ENCODE measurements around the gene CHP1. TPM values are rescaled to one million over a fixed set of nuclear protein-coding genes. Genes with fewer than 3 reads are reported as not detected.

CHP1 gene
- total RNA-seq, 1 experiment from 2014 or later: 101 TPM

- TF ChIP-seq, protein P1, sequence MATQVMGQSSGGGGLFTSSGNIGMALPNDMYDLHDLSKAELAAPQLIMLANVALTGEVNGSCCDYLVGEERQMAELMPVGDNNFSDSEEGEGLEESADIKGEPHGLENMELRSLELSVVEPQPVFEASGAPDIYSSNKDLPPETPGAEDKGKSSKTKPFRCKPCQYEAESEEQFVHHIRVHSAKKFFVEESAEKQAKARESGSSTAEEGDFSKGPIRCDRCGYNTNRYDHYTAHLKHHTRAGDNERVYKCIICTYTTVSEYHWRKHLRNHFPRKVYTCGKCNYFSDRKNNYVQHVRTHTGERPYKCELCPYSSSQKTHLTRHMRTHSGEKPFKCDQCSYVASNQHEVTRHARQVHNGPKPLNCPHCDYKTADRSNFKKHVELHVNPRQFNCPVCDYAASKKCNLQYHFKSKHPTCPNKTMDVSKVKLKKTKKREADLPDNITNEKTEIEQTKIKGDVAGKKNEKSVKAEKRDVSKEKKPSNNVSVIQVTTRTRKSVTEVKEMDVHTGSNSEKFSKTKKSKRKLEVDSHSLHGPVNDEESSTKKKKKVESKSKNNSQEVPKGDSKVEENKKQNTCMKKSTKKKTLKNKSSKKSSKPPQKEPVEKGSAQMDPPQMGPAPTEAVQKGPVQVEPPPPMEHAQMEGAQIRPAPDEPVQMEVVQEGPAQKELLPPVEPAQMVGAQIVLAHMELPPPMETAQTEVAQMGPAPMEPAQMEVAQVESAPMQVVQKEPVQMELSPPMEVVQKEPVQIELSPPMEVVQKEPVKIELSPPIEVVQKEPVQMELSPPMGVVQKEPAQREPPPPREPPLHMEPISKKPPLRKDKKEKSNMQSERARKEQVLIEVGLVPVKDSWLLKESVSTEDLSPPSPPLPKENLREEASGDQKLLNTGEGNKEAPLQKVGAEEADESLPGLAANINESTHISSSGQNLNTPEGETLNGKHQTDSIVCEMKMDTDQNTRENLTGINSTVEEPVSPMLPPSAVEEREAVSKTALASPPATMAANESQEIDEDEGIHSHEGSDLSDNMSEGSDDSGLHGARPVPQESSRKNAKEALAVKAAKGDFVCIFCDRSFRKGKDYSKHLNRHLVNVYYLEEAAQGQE (IDR thresholded peaks at IDR 0.05; ENCODE audit: low read depth): no peak
- TF ChIP-seq ZFX (IDR thresholded peaks at IDR 0.05) (no peak), POLR2AphosphoS5 (IDR thresholded peaks at IDR 0.05; ENCODE audit: low read depth, low read length) (no peak), ATF3 (IDR thresholded peaks at IDR 0.05) (no peak), YY1 (IDR thresholded peaks at IDR 0.05; ENCODE audit: extremely low read depth, insufficient replicate concordance, low read depth, low read length) (no peak)
Observed at GRCh38 chr15:41323611-41324010, 92.5 kb downstream of the CHP1 start (continued).

DNA sequence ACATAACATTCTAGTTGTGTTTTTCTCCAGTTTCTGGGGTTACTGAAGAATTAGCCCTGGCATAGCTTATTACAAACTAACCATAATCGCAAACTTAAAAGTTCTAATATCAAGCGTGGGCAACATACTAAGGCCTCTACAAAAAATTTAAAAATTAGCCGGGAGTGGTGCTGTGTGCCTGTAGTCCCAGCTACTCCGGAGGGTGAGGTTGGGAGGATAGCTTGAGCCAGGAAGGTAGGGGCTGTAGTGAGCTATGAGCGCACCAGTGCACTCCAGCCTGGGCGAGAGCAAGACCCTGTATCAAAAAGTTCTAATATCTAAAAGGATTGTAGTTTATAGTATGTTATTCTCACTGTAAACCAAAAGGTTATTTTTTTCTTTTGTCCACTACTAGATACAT, 100.2 kb downstream of the CHP1 start:
- POLR2A ChIA-PET: interaction anchor here (0.6 to 2.8 kb wide), 2 partner anchors 9 to 1044 kb away, joined by 3 to 12 read pairs; no protein-coding TSS in a partner anchor
- peak overlapping the region; percentile 85 for H3K4me2 ChIP-seq (ENCODE audit: low read length)
- no peak for TF ChIP-seq CEBPB (IDR thresholded peaks at IDR 0.05; ENCODE audit: low read depth)
- TF ChIP-seq, protein P2, sequence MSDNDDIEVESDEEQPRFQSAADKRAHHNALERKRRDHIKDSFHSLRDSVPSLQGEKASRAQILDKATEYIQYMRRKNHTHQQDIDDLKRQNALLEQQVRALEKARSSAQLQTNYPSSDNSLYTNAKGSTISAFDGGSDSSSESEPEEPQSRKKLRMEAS (IDR thresholded peaks at IDR 0.05): no peak
- no peak for TF ChIP-seq EZH2 (IDR thresholded peaks at IDR 0.05)
- TF ChIP-seq CTCF (IDR thresholded peaks at IDR 0.05 in 2 of 3, conservative IDR thresholded peaks at IDR 0.05 in 1 of 3; ENCODE audit: borderline replicate concordance in 1 of 3, insufficient read depth in 1 of 3, low read depth in 2 of 3, low read length in 2 of 3): no peak
- TF ChIP-seq ZFX (IDR thresholded peaks at IDR 0.05): no peak
- TF ChIP-seq, protein P1 (IDR thresholded peaks at IDR 0.05; ENCODE audit: low read depth): no peak
- TF ChIP-seq SIN3A (IDR thresholded peaks at IDR 0.05; ENCODE audit: low read depth): no peak
- TF ChIP-seq, protein P3, sequence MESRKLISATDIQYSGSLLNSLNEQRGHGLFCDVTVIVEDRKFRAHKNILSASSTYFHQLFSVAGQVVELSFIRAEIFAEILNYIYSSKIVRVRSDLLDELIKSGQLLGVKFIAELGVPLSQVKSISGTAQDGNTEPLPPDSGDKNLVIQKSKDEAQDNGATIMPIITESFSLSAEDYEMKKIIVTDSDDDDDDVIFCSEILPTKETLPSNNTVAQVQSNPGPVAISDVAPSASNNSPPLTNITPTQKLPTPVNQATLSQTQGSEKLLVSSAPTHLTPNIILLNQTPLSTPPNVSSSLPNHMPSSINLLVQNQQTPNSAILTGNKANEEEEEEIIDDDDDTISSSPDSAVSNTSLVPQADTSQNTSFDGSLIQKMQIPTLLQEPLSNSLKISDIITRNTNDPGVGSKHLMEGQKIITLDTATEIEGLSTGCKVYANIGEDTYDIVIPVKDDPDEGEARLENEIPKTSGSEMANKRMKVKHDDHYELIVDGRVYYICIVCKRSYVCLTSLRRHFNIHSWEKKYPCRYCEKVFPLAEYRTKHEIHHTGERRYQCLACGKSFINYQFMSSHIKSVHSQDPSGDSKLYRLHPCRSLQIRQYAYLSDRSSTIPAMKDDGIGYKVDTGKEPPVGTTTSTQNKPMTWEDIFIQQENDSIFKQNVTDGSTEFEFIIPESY (IDR thresholded peaks at IDR 0.05; ENCODE audit: extremely low read depth, insufficient replicate concordance, low read length): no peak
- TF ChIP-seq CBX3 (IDR thresholded peaks at IDR 0.05; ENCODE audit: low read depth): no peak

More for the DNA sequence above, 100.2 kb downstream of the CHP1 start:
- H3K9me2 ChIP-seq (ENCODE audit: insufficient read depth): no peaks in the 10 kb centered on the region
- peak overlapping the region; percentile 89; the same call in 1 of the 2 replicates for H3K27ac ChIP-seq (ENCODE audit: low read depth, low read length)
- no peak overlapping the region for H2AFZ ChIP-seq (ENCODE audit: low read depth, low read length, poor library complexity, severe bottlenecking)
- no peak for ATAC-seq
- no peaks in the 10 kb centered on the region for H3K36me3 ChIP-seq (ENCODE audit: control insufficient read depth in 1 of 2, insufficient read depth in 2 of 2, low read length in 2 of 2)
- no peaks in the 10 kb centered on the region for H4K20me1 ChIP-seq (ENCODE audit: insufficient read depth)
- no TSS peak for BruUV-seq (replicated peaks)
- peak overlapping the region; percentile 98 for H3K9ac ChIP-seq (ENCODE audit: low read length)
- peaks cover 51% of the 10 kb centered on the region for H3K79me2 ChIP-seq (ENCODE audit: insufficient read depth, low read length)
- CTCF ChIA-PET: interaction anchor here (1.2 kb wide), 1 partner anchor 427 kb away, joined by 3 read pairs; no protein-coding TSS in a partner anchor
- H3K4me1 ChIP-seq (ENCODE audit: control insufficient read depth in 1 of 2, insufficient read depth in 2 of 2, low read length in 2 of 2): peaks cover 15 to 23% of the 10 kb centered on the region in 2 experiments
- peak overlapping the region; percentile 91 to 96 for H3K4me3 ChIP-seq (replicated peaks in 1 of 2; ENCODE audit: low read depth in 1 of 2, low read length in 2 of 2)
- H3K9me3 ChIP-seq (ENCODE audit: control insufficient read depth in 1 of 2, insufficient read depth in 1 of 2, low read depth in 1 of 2, low read length in 2 of 2): no peaks in the 10 kb centered on the region
- intact Hi-C loops (cut with micrococcal nuclease): no loop called here
- H3K27me3 ChIP-seq (ENCODE audit: insufficient read depth, low read length): no peaks in the 10 kb centered on the region
- RAD21 ChIA-PET (ENCODE audit: low non-redundant PET in 1 of 2, low total read pairs in 2 of 2, uncharacterized antibody in 2 of 2, unreplicated experiment in 2 of 2): no interaction called here
- DNase-seq (ENCODE audit: low read depth, low spot score): no peak

All from HCT116 (cell line).